ENCODE measurements around the gene EXOC4.

EXOC4 gene

GRCh38 chr7:133669061-133669455 lies 416.2 kb downstream of the EXOC4 start (continued):
- TF ChIP-seq ZNF513 (tag by site-specific recombination; IDR thresholded peaks at IDR 0.05), result no peak
- TF ChIP-seq ZNF202 (tag by site-specific recombination; IDR thresholded peaks at IDR 0.05; ENCODE audit: borderline replicate concordance), result no peak
- no peak for TF ChIP-seq KLF9 (tag by site-specific recombination; IDR thresholded peaks at IDR 0.05; ENCODE audit: low read depth)
- no peak for TF ChIP-seq RBAK (tag by site-specific recombination; IDR thresholded peaks at IDR 0.05)
- TF ChIP-seq KLF10 (tag by site-specific recombination; IDR thresholded peaks at IDR 0.05), result no peak
- no peak for TF ChIP-seq SP2 (tag by site-specific recombination; IDR thresholded peaks at IDR 0.05)
- TF ChIP-seq YY1 (tag by site-specific recombination; IDR thresholded peaks at IDR 0.05), result no peak
- TF ChIP-seq HOXA7 (CRISPR knock-in tag; IDR thresholded peaks at IDR 0.05; ENCODE audit: borderline replicate concordance), result no peak
- TF ChIP-seq SP3 (tag by site-specific recombination; IDR thresholded peaks at IDR 0.05), result no peak

- H3K27ac ChIP-seq (ENCODE audit: extremely low read depth, low read depth, low read length), result no peak overlapping the region
- no peaks in the 10 kb centered on the region for H3K9me3 ChIP-seq (ENCODE audit: control insufficient read depth, insufficient read depth, low read depth, low read length)
- POLR2A ChIA-PET, result no interaction called here
- H3K4me3 ChIP-seq (ENCODE audit: low read depth, low read length), result no peak overlapping the region
- peaks cover 16% of the 10 kb centered on the region for H3K4me1 ChIP-seq (ENCODE audit: control insufficient read depth, insufficient read depth, low read length)
- no peak for TF ChIP-seq ZNF585B (tag by site-specific recombination; IDR thresholded peaks at IDR 0.05)
- TF ChIP-seq ZFHX2 (tag by site-specific recombination; conservative IDR thresholded peaks at IDR 0.05), result no peak
- TF ChIP-seq ZFP69B (tag by site-specific recombination; IDR thresholded peaks at IDR 0.05), result no peak
- no peak for TF ChIP-seq ZNF19 (tag by site-specific recombination; IDR thresholded peaks at IDR 0.05; ENCODE audit: low read depth)
- no peak for TF ChIP-seq ZNF704 (tag by site-specific recombination; IDR thresholded peaks at IDR 0.05)
- TF ChIP-seq, protein P1, sequence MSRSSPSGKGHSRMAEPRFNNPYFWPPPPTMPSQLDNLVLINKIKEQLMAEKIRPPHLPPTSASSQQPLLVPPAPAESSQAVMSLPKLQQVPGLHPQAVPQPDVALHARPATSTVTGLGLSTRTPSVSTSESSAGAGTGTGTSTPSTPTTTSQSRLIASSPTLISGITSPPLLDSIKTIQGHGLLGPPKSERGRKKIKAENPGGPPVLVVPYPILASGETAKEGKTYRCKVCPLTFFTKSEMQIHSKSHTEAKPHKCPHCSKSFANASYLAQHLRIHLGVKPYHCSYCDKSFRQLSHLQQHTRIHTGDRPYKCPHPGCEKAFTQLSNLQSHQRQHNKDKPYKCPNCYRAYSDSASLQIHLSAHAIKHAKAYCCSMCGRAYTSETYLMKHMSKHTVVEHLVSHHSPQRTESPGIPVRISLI (tag by site-specific recombination; IDR thresholded peaks at IDR 0.05), result no peak
- TF ChIP-seq ZNF521 (tag by site-specific recombination; IDR thresholded peaks at IDR 0.05), result no peak
- TF ChIP-seq ZNF24 (tag by site-specific recombination; IDR thresholded peaks at IDR 0.05), result no peak
- TF ChIP-seq ZNF10 (tag by site-specific recombination; IDR thresholded peaks at IDR 0.05), result no peak
- TF ChIP-seq ZBTB10 (tag by site-specific recombination; IDR thresholded peaks at IDR 0.05), result no peak
- TF ChIP-seq, protein P2, sequence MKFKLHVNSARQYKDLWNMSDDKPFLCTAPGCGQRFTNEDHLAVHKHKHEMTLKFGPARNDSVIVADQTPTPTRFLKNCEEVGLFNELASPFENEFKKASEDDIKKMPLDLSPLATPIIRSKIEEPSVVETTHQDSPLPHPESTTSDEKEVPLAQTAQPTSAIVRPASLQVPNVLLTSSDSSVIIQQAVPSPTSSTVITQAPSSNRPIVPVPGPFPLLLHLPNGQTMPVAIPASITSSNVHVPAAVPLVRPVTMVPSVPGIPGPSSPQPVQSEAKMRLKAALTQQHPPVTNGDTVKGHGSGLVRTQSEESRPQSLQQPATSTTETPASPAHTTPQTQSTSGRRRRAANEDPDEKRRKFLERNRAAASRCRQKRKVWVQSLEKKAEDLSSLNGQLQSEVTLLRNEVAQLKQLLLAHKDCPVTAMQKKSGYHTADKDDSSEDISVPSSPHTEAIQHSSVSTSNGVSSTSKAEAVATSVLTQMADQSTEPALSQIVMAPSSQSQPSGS (tag by site-specific recombination; IDR thresholded peaks at IDR 0.05; ENCODE audit: low read depth), result no peak
- no peak for TF ChIP-seq ZBTB48 (tag by site-specific recombination; IDR thresholded peaks at IDR 0.05)
- H3K36me3 ChIP-seq (ENCODE audit: control insufficient read depth in 2 of 2, insufficient read depth in 1 of 2, low read length in 2 of 2), result no peaks in the 10 kb centered on the region
- CTCF ChIA-PET, result no interaction called here
These were observed 417.4 kb downstream of the EXOC4 start for GRCh38 chr7:133670250-133670649.
